ENCODE results near the gene TMPRSS13. TPM values are rescaled to one million over a fixed set of nuclear protein-coding genes. Genes with fewer than 3 reads are reported as not detected.

TMPRSS13 gene
- total RNA-seq, 1 donor from 2014 or later = 6.9 TPM

- Mint-ChIP-seq H3K36me3 (no peaks in the 10 kb centered on the region), H3K4me3 (no peak overlapping the region), H3K9me3 (no peaks in the 10 kb centered on the region), H3K4me1 (ENCODE audit: unreplicated experiment) (peaks cover 7% of the 10 kb centered on the region), H3K27ac (no peak overlapping the region), H3K27me3 (peaks cover 9% of the 10 kb centered on the region)
- no peak for DNase-seq (ENCODE audit: extremely low spot score, unreplicated experiment)
- no peak for TF ChIP-seq CTCF (conservative IDR thresholded peaks at IDR 0.05)
Observed at GRCh38 chr11:117891362-117891761, 37.8 kb downstream of the TMPRSS13 start.

- peak; percentile 48 for DNase-seq (ENCODE audit: extremely low spot score, unreplicated experiment)
- Mint-ChIP-seq H3K27ac (no peak overlapping the region), H3K4me3 (no peak overlapping the region), H3K9me3 (no peaks in the 10 kb centered on the region), H3K4me1 (ENCODE audit: unreplicated experiment) (peaks cover 31% of the 10 kb centered on the region), H3K27me3 (peaks cover 9% of the 10 kb centered on the region), H3K36me3 (no peaks in the 10 kb centered on the region)
- no peak for TF ChIP-seq CTCF (conservative IDR thresholded peaks at IDR 0.05)
Observed at GRCh38 chr11:117888139-117888566, 41.0 kb downstream of the TMPRSS13 start.

- no peak overlapping the region for H3K4me3 Mint-ChIP-seq
Observed at GRCh38 chr11:117887431-117888138, 41.6 kb downstream of the TMPRSS13 start.

DNA sequence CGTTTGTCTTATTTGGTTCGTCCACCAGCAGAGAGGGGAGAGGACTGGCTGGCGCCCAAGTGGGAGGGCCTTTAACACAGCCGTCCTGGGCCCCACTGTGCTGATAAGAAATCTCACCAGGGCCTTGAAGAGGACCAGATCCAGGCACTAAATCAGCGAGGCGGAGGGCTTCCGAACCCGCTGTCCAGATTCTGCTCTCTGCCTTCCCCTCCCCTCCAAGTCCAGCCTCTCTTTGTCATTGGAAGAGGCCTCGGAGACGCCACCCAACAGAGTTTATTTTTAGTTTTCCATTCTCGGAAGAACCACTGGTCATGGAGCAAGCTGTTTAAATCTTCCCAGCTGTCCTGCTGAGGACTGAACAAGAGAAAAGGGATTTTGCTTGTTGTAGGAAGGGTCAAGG lies 43.4 kb downstream of the TMPRSS13 start:
- DNase-seq (ENCODE audit: extremely low spot score, unreplicated experiment) = peak; percentile 53
- Mint-ChIP-seq H3K9me3 (no peaks in the 10 kb centered on the region), H3K27ac (no peak overlapping the region), H3K27me3 (peaks cover 21% of the 10 kb centered on the region), H3K36me3 (no peaks in the 10 kb centered on the region), H3K4me1 (ENCODE audit: unreplicated experiment) (peaks cover 49% of the 10 kb centered on the region), H3K4me3 (no peak overlapping the region)
- no peak for TF ChIP-seq CTCF (conservative IDR thresholded peaks at IDR 0.05)

More at GRCh38 chr11:117887431-117888138, 41.6 kb downstream of the TMPRSS13 start:
- H3K27me3 Mint-ChIP-seq = peaks cover 10% of the 10 kb centered on the region
- no peaks in the 10 kb centered on the region for H3K9me3 Mint-ChIP-seq
- no peak overlapping the region for H3K27ac Mint-ChIP-seq
- peak; percentile 49 for DNase-seq (ENCODE audit: extremely low spot score, unreplicated experiment)
- no peaks in the 10 kb centered on the region for H3K36me3 Mint-ChIP-seq
- no peak for TF ChIP-seq CTCF (conservative IDR thresholded peaks at IDR 0.05)
- H3K4me1 Mint-ChIP-seq (ENCODE audit: unreplicated experiment) = peaks cover 37% of the 10 kb centered on the region

- Mint-ChIP-seq H3K27ac (no peak overlapping the region), H3K36me3 (no peaks in the 10 kb centered on the region), H3K4me3 (no peak overlapping the region), H3K9me3 (no peaks in the 10 kb centered on the region), H3K27me3 (peaks cover 29% of the 10 kb centered on the region), H3K4me1 (ENCODE audit: unreplicated experiment) (peaks cover 55% of the 10 kb centered on the region)
- DNase-seq (ENCODE audit: extremely low spot score, unreplicated experiment) = peak; percentile 32
- no peak for TF ChIP-seq CTCF (conservative IDR thresholded peaks at IDR 0.05)
Observed at GRCh38 chr11:117884994-117885393, 44.2 kb downstream of the TMPRSS13 start.
